ENCODE data around the gene CYFIP2.

DNA sequence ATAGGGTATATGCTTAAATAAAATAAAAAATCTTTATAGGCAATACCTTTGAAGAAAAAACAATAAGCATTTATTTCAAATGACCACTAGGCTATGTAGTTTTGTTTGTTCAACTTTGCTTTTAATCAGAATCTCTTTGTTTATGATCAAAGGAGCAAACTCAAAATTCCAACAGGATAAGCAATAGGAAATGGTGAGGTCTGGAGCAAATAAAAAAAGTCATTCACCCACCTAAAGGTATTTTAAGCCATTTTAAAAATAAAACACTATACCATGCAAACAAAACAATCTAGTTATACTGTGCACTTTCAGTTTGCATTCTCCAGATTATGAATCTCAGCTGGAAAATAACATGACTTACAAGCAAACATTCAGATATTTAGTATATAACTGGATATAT is 35.3 kb upstream of the CYFIP2 start:
- TF ChIP-seq CTCF (IDR thresholded peaks at IDR 0.05) (no peak), POLR2A (IDR thresholded peaks at IDR 0.05) (no peak)

Measured in uterus (tissue), 2 donors.